Ishikawa (cell line): ENCODE results near the gene MIPOL1.

Experiments
- CEBPB ChIP-seq: IDR thresholded peaks from 2 replicates; pipeline ENCODE4 v1.6.1; 2012
- CREB1 ChIP-seq: IDR thresholded peaks from 2 replicates; pipeline ENCODE4 v1.6.1; 2012; ENCODE audit warnings: low read depth
- EGR1 ChIP-seq: IDR thresholded peaks from 2 replicates; pipeline ENCODE4 v1.6.1; 2012
- EP300 ChIP-seq: IDR thresholded peaks from 2 replicates; pipeline ENCODE4 v1.6.1; 2012; ENCODE audit warnings: borderline replicate concordance
- FOXM1 ChIP-seq: IDR thresholded peaks from 2 replicates; pipeline ENCODE4 v1.6.1; 2012; ENCODE audit warnings: low read depth, borderline replicate concordance
- NFIC ChIP-seq: IDR thresholded peaks from 2 replicates; pipeline ENCODE4 v1.6.1; 2012
- RAD21 ChIP-seq: IDR thresholded peaks from 2 replicates; pipeline ENCODE4 v1.6.1; 2012; ENCODE audit warnings: low read depth
- TAF1 ChIP-seq: IDR thresholded peaks from 2 replicates; pipeline ENCODE4 v1.6.1; 2012; ENCODE audit warnings: low read depth, mild to moderate bottlenecking
- TCF12 ChIP-seq: IDR thresholded peaks from 2 replicates; pipeline ENCODE4 v1.6.1; 2012; ENCODE audit warnings: low read depth
- TEAD4 ChIP-seq: IDR thresholded peaks from 2 replicates; pipeline ENCODE4 v1.6.1; 2012
- YY1 ChIP-seq: IDR thresholded peaks from 2 replicates; pipeline ENCODE4 v1.6.1; 2012; ENCODE audit warnings: low read depth
- ZBTB7A ChIP-seq: IDR thresholded peaks from 2 replicates; pipeline ENCODE4 v1.6.1; 2012; ENCODE audit warnings: low read depth
- TF ChIP-seq, protein P1 (sequence below): IDR thresholded peaks from 2 replicates; pipeline ENCODE4 v1.6.1; 2012
- TF ChIP-seq, protein P2 (sequence below): IDR thresholded peaks from 2 replicates; pipeline ENCODE4 v1.6.1; 2012; ENCODE audit warnings: low read depth, mild to moderate bottlenecking
- TF ChIP-seq, protein P3 (sequence below): IDR thresholded peaks from 2 replicates; pipeline ENCODE4 v1.6.1; 2012

Gene MIPOL1

DNA sequence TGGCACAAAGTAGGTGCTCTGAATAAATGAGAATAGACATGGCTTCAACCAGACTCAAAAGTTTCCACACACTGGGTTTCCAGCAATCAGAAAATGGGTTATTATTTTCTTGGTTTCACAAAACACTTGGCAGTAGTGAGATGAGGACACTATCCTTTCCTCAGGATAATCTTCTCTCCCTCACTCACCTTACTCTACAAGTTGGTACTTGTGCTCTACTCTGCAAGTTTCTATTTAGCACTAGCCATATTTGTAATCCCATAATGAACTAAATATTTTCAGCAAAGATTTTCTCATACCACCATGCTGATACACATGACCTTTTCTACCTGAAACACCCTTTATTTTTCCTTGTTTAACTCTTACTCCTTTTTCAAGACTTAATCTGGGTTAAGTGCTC, 259.6 kb downstream of the MIPOL1 start:
- TF ChIP-seq EGR1 (no peak), EP300 (no peak), CREB1 (no peak), TCF12 (no peak), CEBPB (no peak), RAD21 (no peak), NFIC (no peak), TAF1 (no peak), YY1 (no peak), ZBTB7A (no peak), FOXM1 (no peak), TEAD4 (no peak)
- TF ChIP-seq, protein P1, sequence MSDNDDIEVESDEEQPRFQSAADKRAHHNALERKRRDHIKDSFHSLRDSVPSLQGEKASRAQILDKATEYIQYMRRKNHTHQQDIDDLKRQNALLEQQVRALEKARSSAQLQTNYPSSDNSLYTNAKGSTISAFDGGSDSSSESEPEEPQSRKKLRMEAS: no peak
- TF ChIP-seq, protein P2, sequence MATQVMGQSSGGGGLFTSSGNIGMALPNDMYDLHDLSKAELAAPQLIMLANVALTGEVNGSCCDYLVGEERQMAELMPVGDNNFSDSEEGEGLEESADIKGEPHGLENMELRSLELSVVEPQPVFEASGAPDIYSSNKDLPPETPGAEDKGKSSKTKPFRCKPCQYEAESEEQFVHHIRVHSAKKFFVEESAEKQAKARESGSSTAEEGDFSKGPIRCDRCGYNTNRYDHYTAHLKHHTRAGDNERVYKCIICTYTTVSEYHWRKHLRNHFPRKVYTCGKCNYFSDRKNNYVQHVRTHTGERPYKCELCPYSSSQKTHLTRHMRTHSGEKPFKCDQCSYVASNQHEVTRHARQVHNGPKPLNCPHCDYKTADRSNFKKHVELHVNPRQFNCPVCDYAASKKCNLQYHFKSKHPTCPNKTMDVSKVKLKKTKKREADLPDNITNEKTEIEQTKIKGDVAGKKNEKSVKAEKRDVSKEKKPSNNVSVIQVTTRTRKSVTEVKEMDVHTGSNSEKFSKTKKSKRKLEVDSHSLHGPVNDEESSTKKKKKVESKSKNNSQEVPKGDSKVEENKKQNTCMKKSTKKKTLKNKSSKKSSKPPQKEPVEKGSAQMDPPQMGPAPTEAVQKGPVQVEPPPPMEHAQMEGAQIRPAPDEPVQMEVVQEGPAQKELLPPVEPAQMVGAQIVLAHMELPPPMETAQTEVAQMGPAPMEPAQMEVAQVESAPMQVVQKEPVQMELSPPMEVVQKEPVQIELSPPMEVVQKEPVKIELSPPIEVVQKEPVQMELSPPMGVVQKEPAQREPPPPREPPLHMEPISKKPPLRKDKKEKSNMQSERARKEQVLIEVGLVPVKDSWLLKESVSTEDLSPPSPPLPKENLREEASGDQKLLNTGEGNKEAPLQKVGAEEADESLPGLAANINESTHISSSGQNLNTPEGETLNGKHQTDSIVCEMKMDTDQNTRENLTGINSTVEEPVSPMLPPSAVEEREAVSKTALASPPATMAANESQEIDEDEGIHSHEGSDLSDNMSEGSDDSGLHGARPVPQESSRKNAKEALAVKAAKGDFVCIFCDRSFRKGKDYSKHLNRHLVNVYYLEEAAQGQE: no peak
- TF ChIP-seq, protein P3, sequence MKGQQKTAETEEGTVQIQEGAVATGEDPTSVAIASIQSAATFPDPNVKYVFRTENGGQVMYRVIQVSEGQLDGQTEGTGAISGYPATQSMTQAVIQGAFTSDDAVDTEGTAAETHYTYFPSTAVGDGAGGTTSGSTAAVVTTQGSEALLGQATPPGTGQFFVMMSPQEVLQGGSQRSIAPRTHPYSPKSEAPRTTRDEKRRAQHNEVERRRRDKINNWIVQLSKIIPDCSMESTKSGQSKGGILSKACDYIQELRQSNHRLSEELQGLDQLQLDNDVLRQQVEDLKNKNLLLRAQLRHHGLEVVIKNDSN: no peak

DNA sequence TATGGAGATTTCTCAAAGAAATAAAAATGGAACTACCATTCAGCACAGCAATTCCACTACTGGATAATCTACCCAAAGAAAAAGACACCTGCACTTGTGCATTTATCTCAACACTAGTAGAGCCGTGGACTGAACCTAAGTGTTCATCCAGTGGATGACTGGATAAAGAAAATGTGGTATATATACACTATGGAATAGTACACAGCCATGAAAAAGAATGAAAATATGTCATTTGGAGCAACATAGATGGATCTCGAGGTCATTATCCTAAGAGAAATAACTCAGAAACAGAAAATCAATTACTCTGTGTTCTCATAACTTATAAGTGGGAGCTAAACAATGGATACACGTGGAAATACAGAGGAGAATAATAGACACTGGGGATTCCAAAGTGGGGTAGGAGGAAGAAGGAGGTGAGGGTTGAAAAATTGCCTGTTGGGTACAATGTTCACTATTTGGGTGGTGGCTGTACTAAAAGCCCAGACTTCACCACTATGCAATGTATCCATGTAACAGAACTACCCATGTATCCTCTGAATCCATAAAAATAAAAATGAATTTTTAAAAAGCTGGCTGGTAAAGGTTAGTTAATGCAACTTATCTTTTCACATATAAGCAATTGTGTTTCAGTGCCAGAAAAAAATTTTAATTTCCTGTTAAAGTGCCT, 266.6 kb downstream of the MIPOL1 start:
- no peak for TF ChIP-seq TEAD4
- TF ChIP-seq YY1: no peak
- TF ChIP-seq NFIC: no peak
- TF ChIP-seq ZBTB7A: no peak
- TF ChIP-seq, protein P2: no peak
- TF ChIP-seq EP300: no peak
- TF ChIP-seq, protein P1: no peak
- TF ChIP-seq CEBPB: no peak
- no peak for TF ChIP-seq EGR1
- no peak for TF ChIP-seq TCF12
- no peak for TF ChIP-seq RAD21
- TF ChIP-seq FOXM1: no peak

DNA sequence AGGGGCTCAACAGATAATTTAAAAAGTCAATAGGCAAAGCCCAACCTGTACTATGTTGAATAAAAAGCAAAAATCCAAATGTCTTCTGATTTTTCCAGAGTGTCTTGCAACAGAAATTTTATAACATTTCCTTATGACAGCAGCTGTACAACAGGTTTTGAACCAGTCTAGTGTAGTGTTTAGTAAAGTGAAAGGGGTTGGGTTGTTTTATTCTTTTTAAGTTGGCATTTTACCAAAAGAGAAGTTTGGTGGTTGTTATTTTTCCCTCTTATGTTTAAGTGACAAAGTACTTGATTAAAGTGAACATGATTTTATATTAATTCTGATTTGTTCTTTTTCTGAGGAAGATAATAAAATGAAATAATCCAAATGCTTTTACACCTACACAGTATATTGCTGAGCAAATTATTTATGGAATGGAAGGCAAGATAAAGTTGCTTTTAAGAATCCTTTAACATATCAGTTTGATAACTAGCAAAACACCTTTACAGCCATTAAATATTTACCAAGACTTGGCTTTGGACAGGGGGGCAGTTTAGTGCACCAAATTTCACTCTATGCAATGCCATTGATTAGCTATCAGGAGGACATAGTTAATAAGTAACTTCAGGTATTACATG, 268.4 kb downstream of the MIPOL1 start:
- no peak for TF ChIP-seq ZBTB7A
- TF ChIP-seq, protein P1: no peak
- no peak for TF ChIP-seq TCF12
- TF ChIP-seq CREB1: no peak
- TF ChIP-seq, protein P2: no peak
- no peak for TF ChIP-seq TAF1
- TF ChIP-seq EGR1: no peak
- TF ChIP-seq EP300: no peak
- TF ChIP-seq NFIC: no peak

DNA sequence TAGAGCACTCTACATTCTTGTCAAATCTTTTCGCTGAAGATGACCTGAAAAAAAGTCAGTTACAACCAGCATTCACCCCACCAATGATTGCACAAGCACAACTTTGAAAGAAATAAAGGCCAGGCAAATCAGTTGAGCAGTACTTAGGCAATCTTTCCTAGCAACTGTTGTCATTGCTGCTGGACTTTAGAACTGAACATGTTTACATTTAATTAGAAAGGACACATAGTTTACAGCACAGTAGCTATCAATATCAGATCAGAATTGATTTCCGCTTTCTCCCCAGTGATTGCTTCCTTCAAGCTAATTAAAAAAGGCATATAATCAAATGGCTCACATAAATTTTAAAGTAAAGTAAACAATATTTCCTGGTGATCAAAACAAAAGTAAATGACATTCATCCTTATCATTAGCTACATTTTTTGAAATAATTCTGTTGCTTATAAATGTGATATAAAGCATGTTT, 268.9 kb downstream of the MIPOL1 start:
- TF ChIP-seq, protein P3: no peak
- TF ChIP-seq CEBPB (no peak), TCF12 (no peak), FOXM1 (no peak), TEAD4 (no peak), YY1 (no peak)
